Stimulated activated CD4-positive, alpha-beta T cell treated with anti-CD3 and anti-CD28 coated beads, Interleukin-2, amount 100 ng/mL, for 4 hours (primary cell): ENCODE data around the gene SNX8.
A peak's percentile ranks its signal among the peaks of the same experiment; 100 is the strongest.

Experiments used
- DNase-seq: peaks from one replicate; pipeline ENCODE4 v3.0.0-alpha.2; 2020; ENCODE audit warnings: low read depth

Gene SNX8

GRCh38 chr7:2244404-2244995 is 69.7 kb downstream of the SNX8 start:
- DNase-seq: no peak

- no peak for DNase-seq
Observed at GRCh38 chr7:2243458-2243857, 70.8 kb downstream of the SNX8 start.

GRCh38 chr7:2242541-2243429 is 71.5 kb downstream of the SNX8 start:
- DNase-seq: no peak

- DNase-seq: peak; percentile 48
Observed at GRCh38 chr7:2241580-2242540, 72.4 kb downstream of the SNX8 start, which contains the start of the genes MRM2 and NUDT1. Gene MRM2, minus strand, starts transcription at chr7:2242205. Its CDS starts 36 bp downstream, at chr7:2242169. Gene NUDT1, plus strand, starts transcription at chr7:2242226. Its CDS starts 2,349 bp downstream, at chr7:2244575.

- no peak for DNase-seq
Observed at GRCh38 chr7:2239242-2239641, 75.0 kb downstream of the SNX8 start.

- DNase-seq: no peak
Observed at GRCh38 chr7:2237109-2237602, 77.1 kb downstream of the SNX8 start.

GRCh38 chr7:2233926-2234325 is 80.3 kb downstream of the SNX8 start:
- no peak for DNase-seq

GRCh38 chr7:2232766-2233520 is 81.3 kb downstream of the SNX8 start, which contains the start of gene MAD1L1:
Gene MAD1L1, minus strand, starts transcription at chr7:2232945. Its CDS starts 2,812 bp downstream, at chr7:2230133.
- peak; percentile 83 for DNase-seq

GRCh38 chr7:2231992-2232765 is 82.1 kb downstream of the SNX8 start:
- no peak for DNase-seq

- no peak for DNase-seq
Observed at GRCh38 chr7:2230882-2231281, 83.4 kb downstream of the SNX8 start.

GRCh38 chr7:2230226-2230625 is 84.0 kb downstream of the SNX8 start:
- no peak for DNase-seq

- DNase-seq: no peak
Observed at GRCh38 chr7:2229467-2229866, 84.8 kb downstream of the SNX8 start.

GRCh38 chr7:2228921-2229320 is 85.3 kb downstream of the SNX8 start:
- no peak for DNase-seq

GRCh38 chr7:2227699-2228098 is 86.5 kb downstream of the SNX8 start:
- no peak for DNase-seq

- no peak for DNase-seq
Observed at GRCh38 chr7:2225830-2226229, 88.4 kb downstream of the SNX8 start.

- no peak for DNase-seq
Observed at GRCh38 chr7:2225336-2225735, 88.9 kb downstream of the SNX8 start.

- no peak for DNase-seq
Observed at GRCh38 chr7:2224934-2225333, 89.3 kb downstream of the SNX8 start.

GRCh38 chr7:2224491-2224928 is 89.7 kb downstream of the SNX8 start:
- DNase-seq: no peak

- DNase-seq: no peak
Observed at GRCh38 chr7:2223321-2223720, 90.9 kb downstream of the SNX8 start.

- DNase-seq: no peak
Observed at GRCh38 chr7:2222516-2222915, 91.7 kb downstream of the SNX8 start.
